GM12875 (cell line): ENCODE measurements around the gene C6orf118.

Experiments
- H3K4me3 ChIP-seq: one replicate; pipeline ENCODE4 v1.5.1; 2011; ENCODE audit warnings: low read depth, low read length, control low read depth
- TF ChIP-seq, protein P1 (sequence below): IDR thresholded peaks from 2 replicates; pipeline ENCODE4 v1.5.1; 2011; ENCODE audit warnings: low read depth, mild to moderate bottlenecking, control low read depth, inconsistent platforms, low read length, moderate library complexity, borderline replicate concordance; ENCODE audit not compliant: insufficient read depth

The C6orf118 gene

DNA sequence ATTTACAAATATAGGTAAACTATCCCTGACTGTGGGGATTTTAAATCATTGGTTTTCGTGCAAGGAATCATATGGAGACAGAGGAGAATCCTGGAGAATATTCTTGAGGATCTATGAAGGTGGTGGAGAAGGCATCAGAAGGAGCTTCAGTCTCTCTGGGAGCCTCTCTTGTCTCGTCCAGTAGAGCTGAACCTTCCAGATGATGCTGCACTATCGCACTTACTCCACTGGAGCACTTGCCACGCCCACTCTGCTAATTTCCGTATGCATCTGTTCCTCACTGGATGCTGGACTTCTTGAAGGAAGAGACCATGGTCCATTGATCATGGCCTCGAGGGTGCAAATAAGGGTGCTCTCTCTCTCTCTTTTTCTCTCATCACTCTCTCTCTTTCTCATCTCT, 36.8 kb downstream of the C6orf118 start:
- no peak overlapping the region for H3K4me3 ChIP-seq
- TF ChIP-seq, protein P1, sequence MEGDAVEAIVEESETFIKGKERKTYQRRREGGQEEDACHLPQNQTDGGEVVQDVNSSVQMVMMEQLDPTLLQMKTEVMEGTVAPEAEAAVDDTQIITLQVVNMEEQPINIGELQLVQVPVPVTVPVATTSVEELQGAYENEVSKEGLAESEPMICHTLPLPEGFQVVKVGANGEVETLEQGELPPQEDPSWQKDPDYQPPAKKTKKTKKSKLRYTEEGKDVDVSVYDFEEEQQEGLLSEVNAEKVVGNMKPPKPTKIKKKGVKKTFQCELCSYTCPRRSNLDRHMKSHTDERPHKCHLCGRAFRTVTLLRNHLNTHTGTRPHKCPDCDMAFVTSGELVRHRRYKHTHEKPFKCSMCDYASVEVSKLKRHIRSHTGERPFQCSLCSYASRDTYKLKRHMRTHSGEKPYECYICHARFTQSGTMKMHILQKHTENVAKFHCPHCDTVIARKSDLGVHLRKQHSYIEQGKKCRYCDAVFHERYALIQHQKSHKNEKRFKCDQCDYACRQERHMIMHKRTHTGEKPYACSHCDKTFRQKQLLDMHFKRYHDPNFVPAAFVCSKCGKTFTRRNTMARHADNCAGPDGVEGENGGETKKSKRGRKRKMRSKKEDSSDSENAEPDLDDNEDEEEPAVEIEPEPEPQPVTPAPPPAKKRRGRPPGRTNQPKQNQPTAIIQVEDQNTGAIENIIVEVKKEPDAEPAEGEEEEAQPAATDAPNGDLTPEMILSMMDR: no peak

DNA sequence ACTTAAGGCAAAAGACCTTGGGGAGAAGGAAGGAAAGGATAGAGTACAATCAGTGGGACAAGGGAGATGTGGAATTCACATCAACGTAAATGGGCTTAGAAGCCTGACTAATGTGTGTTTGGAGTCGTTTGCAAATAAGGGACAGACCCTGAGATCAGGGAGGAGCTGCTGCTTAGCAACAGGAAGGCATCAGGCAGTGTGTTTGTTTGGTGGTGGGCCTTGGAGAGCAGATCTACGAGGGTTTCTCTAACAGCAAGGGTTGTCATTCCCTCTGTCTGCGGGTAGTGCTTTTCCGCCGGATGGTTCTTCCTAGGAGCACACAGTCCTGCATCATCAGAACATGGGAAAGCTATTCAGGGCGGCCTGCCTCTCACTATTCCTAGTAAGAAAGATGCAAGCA, 40.4 kb downstream of the C6orf118 start:
- TF ChIP-seq, protein P1: no peak
- no peak overlapping the region for H3K4me3 ChIP-seq

DNA sequence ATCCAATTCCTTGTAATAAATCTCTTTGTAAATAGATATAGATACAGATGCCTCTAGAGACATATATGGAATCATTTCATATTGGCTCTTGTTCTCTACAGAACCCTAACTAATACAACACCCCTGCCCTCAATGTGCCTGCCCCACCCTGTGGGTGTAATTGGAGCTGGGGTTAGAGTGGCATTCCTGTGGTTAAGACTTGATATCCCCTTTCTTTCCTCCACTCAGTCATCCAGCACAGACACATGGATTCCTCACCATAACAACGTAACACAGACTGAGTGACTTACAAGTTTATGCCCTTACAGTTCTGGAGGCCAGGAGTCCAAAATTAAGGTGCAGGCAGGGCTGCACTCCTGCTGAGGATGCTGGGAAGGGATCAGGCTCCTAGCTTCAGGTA, 42.8 kb downstream of the C6orf118 start:
- TF ChIP-seq, protein P1: no peak
- no peak overlapping the region for H3K4me3 ChIP-seq

DNA sequence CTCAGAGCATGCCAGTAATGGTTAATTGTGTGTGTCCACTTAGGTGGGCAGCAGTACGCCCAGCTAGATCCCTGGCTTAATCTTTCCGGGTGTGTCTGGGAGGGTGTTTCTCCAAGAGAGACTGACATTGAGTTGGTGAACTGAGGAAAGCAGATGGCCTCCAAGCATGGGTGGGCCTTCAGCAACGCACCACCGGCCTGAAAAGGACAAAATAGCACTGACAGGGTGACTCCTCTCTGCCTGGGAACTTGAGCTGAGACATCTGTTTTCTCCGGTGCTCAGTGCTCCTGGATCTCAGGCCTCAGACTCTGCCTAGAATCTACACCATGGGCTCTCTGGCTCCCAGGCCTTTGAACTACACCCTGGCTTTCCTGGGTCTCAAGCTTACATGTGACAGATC, 43.2 kb downstream of the C6orf118 start:
- TF ChIP-seq, protein P1: no peak
- H3K4me3 ChIP-seq: no peak overlapping the region

DNA sequence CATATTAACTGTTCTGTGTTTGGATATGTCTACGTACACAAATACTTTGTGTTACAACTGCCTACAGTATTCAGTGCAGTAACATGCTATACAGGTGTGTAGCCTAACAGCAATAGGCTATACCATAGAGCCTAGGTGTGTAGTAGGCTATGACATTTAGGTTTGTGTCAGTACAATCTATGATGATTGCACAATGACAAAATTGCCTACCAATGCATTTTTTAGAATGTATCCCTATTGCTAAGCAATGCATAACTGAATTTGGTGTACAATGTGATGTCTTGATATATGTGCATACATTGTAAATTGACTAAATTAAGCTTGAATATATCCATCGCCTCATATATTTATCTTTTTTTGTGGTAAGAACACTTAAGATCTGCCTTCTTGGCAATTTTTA, 48.9 kb downstream of the C6orf118 start:
- TF ChIP-seq, protein P1: no peak
- H3K4me3 ChIP-seq: no peak overlapping the region

DNA sequence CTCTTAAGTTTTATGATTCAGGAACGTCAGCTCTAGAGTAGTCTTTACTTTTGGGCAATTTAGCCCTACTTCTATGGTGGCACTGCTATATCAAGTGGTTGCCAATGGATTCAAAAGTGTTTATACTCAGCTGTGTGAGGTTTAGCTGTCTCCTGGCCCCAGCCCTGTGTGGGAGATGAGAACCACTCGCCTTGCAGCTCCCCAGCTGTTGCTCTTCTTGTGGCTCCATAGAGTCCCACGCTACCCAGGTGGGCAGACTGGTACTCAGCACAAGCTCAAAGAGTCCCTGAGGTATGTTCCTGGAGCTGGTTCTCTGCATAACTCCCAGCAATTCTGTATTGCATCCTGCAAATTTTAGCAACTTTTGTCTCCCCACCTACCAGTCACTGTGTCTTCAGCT, 59.6 kb downstream of the C6orf118 start:
- TF ChIP-seq, protein P1: no peak
- no peak overlapping the region for H3K4me3 ChIP-seq

DNA sequence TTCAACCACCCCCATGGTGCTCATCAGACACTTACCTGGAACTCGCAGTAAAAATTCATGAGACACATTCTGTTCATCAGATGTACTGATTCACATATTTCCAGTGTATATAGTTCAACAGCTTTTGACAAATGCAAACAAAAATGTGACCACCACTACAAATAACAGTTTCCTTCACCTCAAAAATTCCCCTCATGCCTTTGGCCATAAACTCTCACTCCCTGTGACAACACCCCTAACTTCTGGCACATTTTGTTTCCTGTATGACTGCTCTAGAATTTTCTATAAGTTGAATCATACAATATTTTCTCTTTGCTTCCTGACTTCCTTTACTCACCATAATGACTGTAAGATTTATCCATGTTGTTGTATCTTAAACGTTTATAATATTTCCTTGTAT, 63.7 kb downstream of the C6orf118 start:
- TF ChIP-seq, protein P1: no peak
- no peak overlapping the region for H3K4me3 ChIP-seq
